Kasumi-1 (cell line): ENCODE results near the gene DNAI2.
"Not testable (repeated sequence)": the region's sequence is repeated elsewhere in the genome, so short reads cannot be mapped to it uniquely, and the experiment has no call there.

Experiments
- DNase-seq, 2 experiments: peaks; one replicate each; lab custom pipeline; 2025; lab: John Stamatoyannopoulos, UW

The DNAI2 gene

DNA sequence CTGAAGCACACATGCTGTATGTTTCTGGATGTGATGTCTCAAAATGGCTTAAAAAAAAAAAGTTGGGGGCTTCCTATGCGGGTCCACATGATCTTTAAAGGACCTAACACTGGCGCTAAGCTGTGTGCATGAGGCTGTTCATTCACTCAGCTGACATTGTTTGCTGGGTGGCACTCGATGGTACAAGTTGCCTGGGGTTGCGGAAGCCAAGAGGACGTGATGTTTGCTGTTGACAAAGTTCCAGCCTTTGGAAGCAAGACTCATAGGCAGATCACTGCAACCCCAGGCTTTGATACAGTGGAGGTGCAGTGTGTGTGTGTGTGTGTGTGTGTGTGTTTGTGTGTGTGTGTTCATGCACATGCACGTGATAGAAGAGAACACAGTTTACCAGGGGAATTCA, 29.5 kb upstream of the DNAI2 start:
- no peak for DNase-seq

DNA sequence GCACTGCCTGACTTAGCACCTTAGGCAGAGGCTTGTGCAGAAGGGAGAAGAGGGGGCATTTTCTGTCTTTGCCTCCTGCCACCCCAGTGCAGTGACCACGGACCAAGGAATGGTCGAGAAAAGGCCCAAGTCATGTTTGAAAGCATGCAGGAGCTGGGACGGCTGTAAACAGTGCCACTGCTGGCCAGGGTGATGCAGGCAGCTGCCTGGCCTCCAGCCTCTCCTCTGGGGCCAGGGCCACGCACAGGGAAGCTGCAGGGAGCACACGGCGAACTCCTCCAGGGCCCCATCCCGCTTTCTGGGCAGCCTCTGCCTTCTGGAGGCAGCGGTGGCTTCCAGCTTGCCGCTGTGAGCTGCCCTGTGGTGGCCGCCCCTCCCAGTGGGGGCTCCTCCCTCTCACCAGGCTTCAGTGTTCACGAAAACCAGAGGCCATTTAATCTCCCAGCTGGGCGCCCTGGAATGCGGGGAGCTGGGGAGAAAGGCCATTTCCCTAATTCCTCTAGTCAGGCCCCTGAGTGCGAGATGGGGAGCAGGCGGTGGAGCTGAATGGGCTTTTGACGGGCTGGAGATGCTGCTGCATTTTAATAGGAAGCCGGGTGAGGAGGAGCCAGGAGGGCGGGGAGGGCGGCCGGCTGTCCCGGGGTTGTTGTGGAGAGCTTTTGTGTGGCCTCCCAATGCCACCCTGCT, 28.7 kb upstream of the DNAI2 start:
- no peak for DNase-seq

DNA sequence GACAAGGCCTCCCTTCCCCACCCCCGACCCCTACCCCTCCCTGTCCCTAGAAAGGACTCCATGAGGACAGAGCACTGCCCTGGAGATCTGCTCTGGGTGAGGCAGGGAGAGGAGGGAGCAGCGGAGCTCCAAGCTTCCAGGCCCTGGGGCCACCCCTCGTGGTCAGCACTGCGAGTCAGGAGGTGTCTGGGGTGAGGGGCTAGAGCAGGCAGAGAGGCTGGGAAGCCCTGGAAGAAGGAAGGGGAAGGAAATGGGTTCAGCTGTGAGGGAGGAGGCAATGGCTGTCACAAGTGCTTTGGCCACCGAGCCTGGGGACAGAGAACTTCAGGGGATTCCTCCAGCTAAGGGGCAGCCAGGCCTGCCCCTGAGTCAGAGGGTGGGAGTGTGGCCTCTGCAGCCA, 28.2 kb upstream of the DNAI2 start:
- DNase-seq: peak; percentile 58 to 59

DNA sequence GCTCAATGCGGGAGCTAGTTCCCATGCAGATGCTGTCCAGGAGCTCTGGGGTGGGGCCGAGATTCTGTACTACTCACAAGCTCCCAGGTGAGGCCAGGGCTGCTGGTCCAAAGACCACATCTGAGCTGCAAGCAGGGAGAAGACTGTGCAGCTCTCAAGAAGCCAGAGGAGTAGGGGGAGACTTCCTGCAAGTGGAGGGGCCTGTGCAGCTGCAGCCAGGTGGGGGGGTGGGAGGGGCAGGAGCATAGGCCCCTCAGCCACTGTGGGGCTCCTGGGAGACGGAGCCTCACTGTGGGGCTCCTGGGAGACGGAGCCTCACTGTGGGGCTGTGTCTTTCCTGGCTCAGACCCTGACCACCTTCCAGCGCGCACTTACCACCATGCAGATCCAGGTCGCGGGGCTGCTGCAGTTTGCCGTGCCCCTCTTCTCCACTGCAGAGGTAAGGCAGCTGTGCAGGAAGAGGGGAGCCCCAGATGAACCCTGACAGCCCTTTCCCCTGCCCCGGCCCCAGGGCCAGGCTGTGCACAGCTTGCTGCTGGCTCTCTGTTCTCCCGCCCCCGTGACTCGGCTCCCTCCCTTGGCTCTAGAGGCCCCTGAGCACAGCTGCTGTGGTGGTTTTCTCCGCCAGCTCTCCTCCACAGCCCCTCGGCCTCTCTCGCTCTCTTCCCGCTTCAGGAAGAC, 24.3 kb upstream of the DNAI2 start:
- no peak for DNase-seq

DNA sequence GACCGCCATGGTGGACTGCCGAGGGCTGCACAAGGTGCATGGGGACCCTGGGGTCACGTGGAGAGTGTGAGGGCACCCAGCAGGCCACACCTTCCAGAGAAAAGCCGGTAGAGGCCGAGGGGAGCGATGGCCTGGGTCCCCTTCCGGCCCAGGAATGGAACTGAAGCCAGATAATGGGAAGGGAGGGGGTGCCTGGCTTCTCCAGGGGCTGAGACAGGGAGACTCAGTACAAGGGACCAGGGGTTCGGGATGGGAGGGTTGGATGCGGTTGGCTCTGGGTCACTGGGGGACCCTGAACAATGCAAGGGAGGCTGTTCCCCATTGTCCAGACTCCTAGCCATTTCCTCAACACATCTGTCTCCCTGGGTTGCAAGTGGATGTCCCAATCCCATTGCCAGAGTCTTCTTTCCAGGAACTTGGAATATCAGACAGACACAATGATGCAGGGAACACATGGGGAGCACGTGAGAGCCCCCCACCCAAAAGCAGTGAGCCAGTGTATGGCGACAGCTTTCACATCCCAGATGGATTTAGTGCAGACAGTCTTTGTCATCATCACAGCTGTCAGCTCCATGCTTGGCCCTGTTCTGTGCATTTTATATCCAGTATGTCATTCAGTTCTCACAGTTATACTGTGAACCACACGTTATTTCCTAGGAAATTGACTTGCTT, 23.6 kb upstream of the DNAI2 start:
- no peak for DNase-seq

DNA sequence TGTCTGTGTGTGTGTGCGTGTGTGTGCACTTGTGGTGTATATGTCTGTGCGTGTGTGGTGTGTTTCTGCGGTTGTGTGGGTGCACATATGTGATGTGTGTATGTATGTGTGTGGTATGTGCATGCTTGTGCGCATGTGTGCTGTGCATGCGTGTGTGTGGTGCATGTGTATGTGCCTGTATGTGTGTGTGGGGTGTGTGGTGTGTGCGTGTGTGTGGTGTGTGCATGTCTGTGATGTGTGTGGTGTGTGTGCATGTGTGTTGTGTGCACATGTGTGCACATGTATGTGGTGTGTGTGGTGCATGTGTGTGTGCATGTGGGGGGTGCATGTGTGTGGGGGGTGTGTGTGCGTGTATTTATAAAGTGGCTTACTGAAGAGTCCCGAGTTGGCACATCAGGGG, 23.0 kb upstream of the DNAI2 start:
- DNase-seq: no peak

DNA sequence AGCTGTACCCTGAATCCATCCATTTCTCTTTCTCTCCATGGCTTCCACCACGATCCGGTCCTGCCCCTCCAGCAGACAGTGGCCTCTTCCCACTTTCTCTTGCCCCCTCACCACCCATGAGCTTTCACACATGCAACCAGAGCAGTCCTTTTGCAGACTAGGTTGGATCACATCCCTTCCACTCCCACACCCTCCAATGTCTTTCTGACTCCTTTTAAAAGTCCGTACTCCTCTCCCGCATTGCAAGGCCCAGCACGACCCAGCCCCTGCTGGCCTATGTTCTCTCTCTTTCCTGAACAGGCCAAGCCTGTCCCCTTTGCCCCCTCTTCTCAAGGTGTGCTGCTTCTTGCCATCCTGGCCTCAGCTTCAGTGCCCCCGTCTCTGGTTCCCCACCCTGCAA, 22.5 kb upstream of the DNAI2 start:
- DNase-seq: no peak

DNA sequence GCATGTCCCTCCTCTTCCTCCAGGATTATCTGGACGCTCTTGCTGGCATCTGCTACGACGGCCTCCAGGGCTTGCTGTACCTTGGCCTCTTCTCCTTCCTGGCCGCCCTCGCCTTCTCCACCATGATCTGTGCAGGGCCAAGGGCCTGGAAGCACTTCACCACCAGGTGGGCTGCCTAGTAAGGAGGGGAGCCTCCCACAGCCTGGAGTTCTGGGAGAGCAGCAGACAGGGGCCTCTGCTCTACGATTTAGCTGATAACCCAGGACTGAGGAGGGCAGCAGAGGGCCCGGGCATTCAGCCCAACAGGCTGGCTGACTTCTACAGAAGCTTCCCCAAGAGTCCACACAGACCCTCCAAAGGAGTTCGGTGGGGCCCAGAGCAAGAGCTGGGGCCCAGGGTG, 21.8 kb upstream of the DNAI2 start:
- DNase-seq: no peak

DNA sequence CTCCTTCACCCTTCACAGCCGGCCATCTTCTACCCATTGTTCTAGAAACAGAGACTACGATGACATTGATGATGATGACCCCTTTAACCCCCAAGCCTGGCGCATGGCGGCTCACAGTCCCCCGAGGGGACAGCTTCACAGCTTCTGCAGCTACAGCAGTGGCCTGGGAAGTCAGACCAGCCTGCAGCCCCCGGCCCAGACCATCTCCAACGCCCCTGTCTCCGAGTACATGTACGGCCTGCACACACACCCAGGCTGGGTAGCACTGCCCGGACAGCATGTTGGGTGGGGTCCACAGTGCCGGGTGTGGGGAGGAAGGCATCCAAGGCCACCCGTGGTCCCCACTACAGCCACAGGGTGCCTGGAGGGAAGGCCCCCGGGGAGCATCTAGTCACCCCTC, 21.0 kb upstream of the DNAI2 start:
- DNase-seq: no peak

DNA sequence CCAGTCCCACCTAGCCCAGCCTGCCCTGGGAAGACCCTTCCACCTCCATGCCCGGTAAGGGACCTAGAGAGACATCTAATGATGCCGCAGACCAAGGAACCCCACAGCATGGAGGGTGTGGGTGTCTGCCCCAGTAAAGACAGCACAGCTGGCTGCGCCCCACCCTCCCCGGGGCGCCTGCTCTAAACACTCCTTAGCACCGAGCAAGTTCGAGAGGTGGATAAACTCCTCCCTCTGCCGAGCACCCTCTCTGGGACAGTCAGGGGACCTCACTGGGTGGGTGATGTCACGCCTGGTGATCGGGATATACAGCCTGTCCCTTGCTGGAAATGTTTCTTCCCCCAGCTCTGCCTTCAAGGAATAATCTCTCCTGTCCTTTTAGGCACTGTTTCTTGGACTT, 16.7 kb upstream of the DNAI2 start:
- DNase-seq: no peak

DNA sequence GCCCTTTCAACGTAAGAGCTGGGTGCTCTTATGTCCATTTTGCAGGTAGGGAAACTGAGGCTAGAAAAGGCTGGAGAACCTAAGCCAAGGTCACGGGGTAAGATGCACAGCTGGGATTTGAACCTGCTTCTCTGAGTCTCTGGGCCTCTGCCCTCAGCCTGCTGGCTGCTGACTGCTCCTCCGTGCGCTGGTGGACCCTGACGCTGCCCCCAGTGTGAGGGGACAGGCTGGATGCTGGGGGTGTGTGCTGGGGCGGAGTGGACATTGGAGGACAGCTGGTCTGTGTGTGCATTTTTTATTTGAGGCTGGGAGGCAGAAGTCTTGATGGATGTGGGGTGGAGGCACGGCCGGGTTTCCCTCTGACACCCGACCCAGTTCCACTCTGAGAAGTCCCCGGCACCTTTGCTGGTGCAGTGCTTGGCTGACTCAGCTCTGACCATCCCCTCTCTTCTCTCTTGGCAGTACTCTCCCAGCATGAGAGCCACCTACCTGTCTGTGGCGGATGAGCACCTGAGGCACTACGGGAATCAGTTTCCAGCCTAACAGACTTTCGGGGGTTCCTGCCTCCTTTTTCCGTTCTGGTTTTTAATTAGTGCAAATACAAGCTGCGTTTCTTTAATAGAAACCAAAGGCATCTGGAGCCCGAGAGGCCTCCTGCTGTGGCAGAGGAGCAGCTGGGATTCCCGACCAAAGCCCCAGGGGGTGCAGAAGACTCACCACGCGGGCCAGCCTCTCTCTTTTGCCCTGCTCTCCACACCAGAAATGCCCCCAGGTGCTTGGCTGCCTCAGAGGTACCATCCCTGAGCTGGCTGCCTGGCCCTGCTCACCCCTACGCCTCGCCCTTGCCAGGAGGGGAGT, 14.1 kb upstream of the DNAI2 start:
- DNase-seq: no peak

DNA sequence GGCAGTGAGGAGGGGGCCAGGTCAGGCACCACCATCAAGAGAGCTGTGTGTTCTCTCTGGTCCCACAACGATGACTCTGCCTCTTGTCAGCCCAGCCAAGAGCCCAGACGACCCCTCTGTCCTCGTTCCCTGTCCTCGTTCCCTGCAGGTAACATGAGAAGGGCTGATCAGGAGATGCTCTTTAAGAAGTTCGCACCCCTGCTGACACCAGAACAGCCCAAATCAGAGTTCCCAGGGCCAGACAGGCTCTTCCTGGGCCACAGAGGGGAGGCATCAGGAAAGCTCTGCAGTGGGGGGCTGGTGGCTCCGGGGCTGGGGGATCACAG, 13.5 kb upstream of the DNAI2 start:
- no peak for DNase-seq

DNA sequence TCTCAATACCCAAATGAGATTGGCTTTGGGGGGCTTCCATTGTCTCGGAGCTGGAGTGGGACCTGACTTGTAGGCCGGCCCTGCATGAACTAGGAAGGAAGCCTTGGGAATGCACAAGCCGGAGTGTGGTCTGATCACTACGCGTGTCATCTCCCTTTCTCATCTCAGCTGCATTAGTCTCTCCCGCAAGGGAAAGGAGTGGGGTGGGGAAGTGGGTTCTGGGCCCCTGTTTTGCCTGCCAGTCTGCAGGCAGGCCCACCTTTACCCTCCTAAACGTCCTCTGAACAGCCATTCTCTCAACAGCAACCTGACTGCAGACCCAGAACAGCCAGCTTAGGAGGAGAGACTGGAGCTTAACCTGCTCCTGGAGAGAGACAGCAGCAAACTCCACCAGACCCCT, 11.4 kb upstream of the DNAI2 start:
- no peak for DNase-seq

DNA sequence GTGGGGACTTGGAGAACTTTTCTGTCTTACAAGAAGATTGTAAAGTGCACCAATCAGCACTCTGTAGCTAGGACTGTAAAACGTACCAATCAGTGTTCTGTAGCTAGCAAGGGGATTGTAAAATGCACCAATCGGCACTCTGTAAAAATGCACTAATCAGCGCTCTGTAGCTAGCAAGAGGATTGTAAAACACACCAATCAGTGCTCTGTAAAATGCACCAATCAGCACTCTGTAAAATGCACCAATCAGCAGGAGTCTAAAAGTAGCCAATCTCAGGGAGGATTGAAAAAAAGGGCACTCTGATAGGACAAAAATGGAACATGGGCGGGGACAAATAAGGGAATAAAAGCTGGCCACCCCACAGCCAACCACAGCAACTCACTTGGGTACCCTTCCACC, 7.0 kb upstream of the DNAI2 start:
- DNase-seq: not testable (repeated sequence)

DNA sequence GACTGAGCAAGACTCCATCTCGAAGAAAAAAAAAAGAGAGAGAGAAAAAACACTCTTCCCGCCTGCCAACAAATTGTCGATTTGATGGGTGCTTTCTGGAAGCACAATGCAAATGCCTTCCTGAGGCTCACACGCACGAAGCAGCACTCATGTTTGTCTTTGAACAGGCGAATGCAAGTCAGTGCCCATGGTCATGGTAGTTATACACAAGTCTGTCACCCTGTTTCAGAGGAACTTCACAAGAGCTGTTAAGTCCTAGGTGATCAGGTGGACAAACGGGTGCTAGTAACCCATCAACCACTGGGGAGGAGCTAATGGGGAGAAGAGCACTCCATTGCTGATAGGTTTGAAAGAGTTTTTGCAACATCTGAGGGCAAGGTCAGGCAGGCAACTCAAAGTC, 6.5 kb upstream of the DNAI2 start:
- DNase-seq: no peak

DNA sequence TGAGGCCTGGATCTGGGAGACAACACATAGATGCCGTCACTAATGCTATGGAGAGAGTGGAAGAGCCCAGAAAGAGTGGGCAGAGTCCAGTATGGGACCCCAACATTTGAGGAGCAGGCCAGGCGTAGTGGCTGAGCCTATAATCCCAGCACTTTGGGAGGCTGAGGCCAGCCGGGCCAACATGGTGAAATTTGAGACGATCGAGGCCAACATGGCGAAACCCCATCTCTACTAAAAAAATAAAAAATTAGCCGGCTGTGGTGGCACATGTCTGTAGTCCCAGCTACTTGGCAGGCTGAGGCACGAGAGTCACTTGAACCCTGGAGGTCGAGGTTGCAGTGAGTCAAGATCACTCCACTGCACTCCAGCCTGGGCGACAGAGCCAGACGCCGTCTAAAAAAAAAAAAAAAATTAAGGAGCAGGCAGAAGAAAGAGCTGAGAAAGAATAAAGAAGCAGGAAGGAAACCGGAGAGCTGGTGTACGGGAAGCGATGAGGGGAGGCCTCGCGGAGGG, 6.0 kb upstream of the DNAI2 start:
- no peak for DNase-seq

DNA sequence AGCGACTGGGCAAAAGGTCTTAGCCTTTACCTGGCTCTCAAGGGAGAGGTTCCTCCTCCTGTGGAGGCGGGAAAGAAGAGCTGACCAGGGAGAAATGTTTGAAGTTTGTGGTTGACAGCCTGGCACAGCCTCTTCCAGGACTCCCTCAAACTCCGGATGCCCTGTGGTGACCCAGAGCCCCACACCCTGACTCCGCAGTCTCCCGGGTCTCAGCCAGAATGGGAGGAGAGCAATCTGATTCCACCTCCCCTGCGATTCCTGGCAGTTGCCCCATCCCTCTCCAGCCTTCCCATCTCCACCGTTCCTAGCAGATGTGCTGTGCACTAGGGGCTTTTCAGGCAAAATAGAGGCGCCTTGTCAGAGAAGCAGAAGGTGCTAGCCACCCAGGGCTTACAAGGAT, 5.5 kb upstream of the DNAI2 start:
- no peak for DNase-seq

DNA sequence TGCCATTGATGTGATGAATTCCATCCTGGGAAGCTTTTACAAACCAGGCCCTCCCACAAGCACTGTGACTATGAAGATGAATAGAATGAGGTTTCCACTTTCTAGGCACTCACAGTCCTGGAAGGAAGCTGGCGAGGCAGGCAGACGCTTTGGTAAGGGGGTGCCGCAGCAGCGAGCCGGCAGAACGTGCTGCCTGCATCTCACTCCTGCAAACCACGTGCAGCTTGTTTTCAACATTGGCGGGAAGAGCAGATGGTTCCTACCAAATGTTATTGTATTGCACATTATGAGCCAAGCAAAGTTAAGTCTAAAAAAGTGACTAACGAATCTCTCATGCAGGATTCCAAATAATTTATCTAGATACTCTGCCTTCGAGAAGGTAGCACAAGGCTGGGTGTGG, 3.7 kb upstream of the DNAI2 start:
- DNase-seq: no peak

DNA sequence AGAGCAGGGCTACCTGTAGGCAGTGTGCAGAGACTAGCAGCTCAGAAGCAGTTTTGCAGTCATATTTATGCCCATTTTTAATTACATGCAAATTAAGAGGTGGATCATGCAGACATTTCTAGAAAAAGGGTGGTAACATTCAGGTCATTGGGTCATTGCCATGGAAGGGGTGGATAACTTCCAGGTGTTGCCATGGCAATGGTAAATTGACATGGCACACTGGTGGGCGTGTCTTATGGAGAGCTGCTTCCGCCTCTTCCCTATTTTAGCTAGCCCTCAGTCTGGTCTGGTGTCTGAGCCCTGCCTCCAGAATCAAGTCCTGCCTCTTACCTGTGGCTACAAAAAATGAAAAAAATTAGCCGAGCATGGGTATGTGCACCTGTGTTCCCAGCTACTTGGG, 2.8 kb upstream of the DNAI2 start:
- DNase-seq: no peak

DNA sequence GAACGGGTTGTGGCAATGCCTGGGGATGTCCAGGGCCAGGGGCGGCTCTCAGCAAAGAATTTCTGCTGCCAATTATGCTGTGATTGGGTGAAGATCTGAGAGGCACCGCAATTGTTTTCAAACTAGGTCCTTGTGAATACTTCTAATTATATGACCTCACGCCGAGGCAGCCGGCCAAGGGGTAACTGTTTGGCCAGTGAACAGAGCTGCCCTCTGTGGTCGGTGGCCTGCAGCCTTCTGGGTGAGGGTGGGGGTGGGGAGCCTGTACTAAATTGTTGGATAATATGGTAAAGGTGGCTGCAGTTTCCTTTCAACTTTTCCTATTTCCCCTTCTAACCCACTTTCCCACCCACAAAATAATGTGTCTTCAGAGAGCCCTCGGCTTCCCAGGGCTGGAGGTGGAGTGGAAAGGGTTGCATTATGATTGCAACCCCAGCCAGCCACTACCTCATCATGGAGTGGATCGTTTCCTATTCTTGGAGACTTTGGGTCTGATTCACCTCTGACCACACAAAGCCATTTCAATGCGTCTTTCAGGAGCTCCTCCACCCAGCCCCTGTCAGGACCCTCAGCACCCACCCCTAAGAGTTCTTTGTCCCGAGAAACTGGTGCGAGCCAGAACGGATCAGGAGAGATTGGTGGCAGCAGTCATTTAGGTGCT, 2.0 kb upstream of the DNAI2 start:
- DNase-seq: no peak

DNA sequence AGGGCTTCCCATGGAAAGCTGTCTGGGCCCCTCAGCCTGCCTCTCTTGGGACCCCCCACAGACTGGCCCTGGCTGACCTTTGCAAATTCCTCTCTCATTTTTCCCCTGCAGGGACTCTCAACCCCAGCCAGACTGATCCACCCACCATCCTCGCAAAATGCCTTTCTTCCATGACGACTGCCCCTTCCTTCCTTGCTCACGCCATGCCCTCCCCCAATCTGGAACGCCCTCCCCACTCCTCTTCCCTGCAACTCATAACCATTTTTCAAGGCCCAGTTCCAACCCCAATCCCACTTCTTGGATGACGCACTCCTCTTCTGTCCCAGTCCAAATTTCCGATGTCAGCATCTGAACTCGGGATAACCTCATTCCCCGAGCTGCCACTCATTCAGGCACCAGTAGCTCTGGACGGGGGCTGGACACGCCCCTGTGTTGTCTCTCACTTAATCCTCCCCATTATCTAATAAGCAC, 1.3 kb upstream of the DNAI2 start:
- no peak for DNase-seq
